RPMI7951 (cell line): ENCODE data around the gene ALDH1B1. TPM values are rescaled to one million over a fixed set of nuclear protein-coding genes. Genes with fewer than 3 reads are reported as not detected.

Source experiments
- DNase-seq: peaks from one replicate; pipeline ENCODE4 v3.0.0-alpha.2; 2012; ENCODE audit warnings: low read depth
- total RNA-seq: library from RNA; depleted of rRNA; stranded (reverse); fragments of >200 nt; shearing (Covaris generic); gene quantifications from 2 replicates; pipeline ENCODE4 v1.2.3, GENCODE V29; 2014; rRNA removed

The ALDH1B1 gene
- total RNA-seq, 1 experiment from 2014 or later = 18.7 TPM

DNA sequence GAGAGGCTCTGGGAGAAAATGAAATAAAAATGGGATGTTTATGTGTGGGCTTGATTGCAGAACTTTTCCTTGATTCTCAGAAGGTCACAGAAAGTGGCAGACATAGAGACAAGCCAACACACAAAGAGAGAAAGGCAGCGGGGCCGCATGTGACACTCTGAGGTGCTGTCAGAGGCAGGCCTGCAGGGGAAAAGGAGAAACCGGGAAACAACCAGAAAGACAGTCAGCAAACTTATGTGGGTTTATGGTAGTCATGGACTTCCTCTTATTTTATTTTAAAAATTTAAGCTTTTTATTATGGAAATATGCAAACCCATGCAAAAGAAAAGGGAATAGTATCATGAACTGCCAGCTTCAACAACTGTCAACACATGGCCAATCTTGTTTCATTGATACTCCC, 48.0 kb downstream of the ALDH1B1 start:
- DNase-seq = no peak

DNA sequence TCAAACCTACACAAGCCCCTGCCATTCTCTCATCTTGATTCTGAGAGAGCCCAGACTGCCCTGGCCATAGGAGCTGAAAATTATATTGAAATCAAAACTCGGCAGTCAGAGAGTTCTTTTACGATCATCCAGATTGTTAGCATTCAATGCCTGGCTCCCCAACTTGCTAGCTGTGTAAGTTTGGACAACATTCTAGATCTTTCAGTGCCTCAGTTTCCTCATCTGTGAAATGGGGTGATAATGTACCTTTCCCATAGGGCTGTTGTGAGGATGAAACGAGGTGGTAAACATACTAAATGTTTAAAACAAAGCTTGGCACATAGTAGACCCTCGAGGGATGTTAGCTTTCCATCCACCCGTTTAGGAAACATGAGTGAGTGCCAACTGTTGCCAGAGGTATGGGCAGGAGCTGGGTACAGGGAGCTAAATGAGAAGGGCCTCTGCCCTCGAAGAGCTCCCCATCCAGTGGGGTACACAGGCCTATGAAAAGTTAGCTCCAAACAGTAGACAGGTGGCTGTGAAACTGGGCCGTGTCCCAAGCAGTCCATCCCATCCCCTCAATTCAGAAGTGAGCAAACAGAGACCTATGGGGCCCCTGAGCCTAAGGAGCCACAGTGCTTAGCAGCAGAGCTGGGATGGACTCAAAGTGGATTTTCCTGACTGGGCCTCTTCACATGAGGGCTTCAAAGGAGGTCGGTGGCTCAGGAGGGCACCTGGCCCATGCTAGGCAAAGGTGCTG, 49.0 kb downstream of the ALDH1B1 start:
- DNase-seq = no peak

DNA sequence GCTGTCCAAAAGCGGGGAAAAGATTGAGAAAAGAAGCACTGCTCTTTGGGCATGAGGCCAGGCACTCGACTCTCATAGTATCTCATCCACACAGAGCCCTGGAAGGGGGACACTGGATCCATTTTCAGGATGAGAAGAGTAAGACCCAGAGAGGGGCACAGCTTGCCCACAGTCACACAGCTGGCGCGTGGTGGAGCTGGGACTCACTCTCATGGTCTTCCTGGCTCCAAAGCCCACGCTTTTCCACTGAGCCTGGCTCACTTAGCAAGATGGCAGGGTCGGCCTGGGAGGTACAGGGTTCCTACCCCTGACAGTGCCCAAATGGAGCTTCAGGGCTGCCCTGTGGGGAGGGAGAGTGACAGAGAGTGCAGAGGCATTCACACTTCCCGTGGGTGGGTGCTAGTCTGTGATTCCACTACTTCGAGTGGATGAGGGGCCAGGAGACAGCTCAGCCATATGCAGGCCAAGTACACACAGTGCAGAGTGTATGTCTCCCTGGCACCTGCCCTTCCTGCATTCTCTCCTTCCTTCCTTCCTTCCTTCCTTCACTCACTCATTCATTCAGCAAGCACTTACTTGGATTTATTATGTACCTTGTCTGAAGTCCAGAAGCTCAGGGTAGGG, 50.1 kb downstream of the ALDH1B1 start:
- DNase-seq = no peak

DNA sequence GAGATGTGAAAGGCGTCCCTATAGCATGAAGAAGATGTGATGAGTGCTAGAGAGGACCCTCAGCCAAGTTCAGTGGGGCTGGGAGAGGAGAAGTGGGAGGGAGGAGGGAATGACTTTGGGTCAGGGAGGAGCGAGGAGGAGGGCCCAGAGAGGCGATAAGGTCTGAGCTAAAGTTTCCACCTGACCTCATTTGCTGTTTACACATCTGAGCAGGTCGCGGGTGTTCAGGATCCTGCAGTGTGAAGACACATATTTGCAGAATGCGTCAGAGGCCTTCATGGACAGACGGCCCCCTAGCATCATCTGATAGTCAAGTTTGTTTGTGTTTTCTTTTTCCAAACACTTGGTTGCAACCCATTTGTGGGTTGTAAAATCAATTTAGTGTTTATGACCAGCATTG, 50.7 kb downstream of the ALDH1B1 start:
- no peak for DNase-seq

DNA sequence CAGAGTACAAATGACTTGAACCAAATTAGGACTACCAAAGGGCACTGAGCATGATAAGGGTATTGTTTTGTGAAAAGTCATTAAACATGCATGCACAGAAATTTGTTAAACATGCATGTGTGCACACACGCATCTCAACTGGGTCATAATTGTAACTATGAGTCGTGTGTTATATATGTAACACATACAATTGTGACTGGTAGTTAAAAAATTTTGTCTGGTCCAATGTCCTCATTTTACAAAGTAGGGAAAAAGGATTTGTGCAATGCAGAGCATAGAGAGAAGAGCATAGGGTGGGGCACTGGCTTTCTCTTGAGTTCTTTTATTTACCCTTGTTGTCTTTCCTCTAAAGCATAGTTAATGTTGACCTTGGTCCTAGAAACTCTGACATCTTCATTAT, 51.1 kb downstream of the ALDH1B1 start:
- no peak for DNase-seq

DNA sequence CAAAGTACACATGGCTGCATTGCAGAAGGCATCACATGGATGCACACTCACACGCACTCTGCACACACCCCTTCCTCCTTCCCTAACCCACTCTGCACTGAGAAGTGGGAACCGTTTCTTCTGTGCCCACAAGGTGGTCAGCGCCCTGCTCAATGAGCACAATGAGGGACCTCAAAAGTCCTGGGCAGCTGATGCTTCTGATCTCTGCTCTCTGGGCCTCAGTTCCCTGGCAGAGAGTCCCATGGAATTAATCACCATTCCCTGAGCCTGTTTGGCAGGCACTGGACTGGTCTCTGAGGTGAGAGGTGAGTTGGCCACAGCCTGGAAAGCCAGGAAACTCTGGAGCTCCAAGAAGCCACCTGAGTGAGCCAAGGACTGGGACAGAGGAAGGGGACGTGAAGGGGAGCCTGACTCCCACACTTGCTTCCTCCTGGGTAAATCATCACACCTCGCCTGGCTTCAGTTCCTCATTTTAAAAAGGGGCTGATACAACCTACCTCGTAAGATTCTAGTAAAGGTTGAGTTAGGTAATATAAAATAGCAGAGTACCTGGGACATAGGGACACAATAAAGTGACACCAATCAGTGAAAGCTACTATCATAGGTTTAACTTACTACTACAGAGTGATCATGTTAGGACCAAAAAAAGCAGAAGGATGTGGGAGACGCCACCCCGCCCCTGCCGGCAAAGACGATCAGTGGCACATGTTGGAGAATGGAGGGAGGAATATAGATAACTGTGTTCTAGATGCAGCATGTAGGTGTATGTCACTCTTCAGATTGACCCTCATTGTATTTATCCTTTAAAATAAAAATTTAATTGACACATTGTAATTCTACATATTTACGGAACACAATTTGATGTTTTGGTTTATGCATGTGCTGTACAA, 52.9 kb downstream of the ALDH1B1 start:
- no peak for DNase-seq

DNA sequence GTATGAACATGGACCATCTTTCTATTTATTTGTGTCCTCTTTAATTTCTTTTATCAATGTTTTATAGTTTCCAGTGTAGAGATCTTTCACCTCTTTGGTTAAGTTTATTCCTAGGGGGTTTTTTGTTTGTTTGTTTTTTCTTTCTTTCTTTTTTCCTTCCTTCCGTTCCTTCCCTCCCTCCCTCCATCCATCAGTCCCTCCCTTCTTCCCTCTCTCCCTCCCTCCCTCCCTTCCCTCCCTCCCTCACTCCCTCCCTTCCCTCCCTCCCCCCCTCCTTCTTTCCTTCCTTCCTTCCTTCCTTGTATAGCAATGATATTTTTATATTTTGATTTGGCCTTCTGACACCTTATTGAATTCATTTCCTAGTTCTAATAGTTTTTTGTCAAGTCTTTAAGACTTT, 55.2 kb downstream of the ALDH1B1 start:
- DNase-seq = no peak

Other genes starting within 250 kb of the ALDH1B1 start
- gene IGFBPL1, start 31.8 kb downstream of the ALDH1B1 start, total RNA-seq = not detected in 2 replicates
- not detected in 2 replicates for gene ANKRD18A, start 227.9 kb downstream of the ALDH1B1 start, total RNA-seq